GM13976 (cell line): Measurements from ENCODE around the gene RPS2.

Source experiments
- DNase-seq: peaks from one replicate; pipeline ENCODE4 v3.0.0; 2012; ENCODE audit warnings: low spot score
- in situ Hi-C: fragments of 300-500 bp; cut with MboI; formaldehyde crosslinking; loops from one replicate; pipeline ENCODE4 v1.12.0; 2022; ENCODE audit warnings: low sequenced_read_pairs, mixed read lengths, inconsistent platforms; ENCODE audit not compliant: unreplicated experiment
- TF ChIP-seq, protein P1 (sequence below): IDR thresholded peaks from 2 replicates; pipeline ENCODE4 v1.5.1; 2012; ENCODE audit warnings: borderline replicate concordance, mild to moderate bottlenecking; ENCODE audit not compliant: insufficient read depth; ENCODE audit errors: extremely low read depth, missing control alignments, control extremely low read depth

Gene RPS2

DNA sequence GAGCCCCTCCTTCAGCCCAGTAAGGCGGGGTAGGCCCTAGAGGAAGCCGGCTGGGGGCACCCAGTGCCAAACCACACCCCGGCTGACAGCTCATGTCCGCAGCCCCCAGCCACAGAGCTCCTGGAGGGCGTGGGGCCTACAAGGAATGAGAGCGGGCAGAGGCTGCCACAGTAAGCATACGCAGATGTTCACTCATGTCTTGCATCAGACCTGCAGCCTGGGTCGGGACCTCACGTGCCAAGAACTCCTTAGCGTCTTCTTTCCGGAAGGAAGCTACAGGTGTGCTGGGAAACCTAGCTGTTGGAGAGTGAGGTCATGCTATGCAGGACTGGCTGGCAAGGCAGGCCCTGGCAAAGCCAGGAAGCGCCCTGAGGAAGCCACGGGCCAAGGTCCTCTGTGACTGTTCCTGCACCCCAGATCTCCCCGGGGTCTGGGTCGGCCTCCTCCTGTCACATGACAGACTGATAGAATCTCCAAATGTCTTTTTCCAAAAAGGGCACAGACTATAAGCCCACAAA, 43.4 kb upstream of the RPS2 start:
- in situ Hi-C loops, result loop anchor here (25.0 kb wide), 1 partner anchor 479 kb away; the partner anchor contains the start of gene TBC1D24
- TF ChIP-seq, protein P1, sequence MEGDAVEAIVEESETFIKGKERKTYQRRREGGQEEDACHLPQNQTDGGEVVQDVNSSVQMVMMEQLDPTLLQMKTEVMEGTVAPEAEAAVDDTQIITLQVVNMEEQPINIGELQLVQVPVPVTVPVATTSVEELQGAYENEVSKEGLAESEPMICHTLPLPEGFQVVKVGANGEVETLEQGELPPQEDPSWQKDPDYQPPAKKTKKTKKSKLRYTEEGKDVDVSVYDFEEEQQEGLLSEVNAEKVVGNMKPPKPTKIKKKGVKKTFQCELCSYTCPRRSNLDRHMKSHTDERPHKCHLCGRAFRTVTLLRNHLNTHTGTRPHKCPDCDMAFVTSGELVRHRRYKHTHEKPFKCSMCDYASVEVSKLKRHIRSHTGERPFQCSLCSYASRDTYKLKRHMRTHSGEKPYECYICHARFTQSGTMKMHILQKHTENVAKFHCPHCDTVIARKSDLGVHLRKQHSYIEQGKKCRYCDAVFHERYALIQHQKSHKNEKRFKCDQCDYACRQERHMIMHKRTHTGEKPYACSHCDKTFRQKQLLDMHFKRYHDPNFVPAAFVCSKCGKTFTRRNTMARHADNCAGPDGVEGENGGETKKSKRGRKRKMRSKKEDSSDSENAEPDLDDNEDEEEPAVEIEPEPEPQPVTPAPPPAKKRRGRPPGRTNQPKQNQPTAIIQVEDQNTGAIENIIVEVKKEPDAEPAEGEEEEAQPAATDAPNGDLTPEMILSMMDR, result no peak
- DNase-seq, result no peak

DNA sequence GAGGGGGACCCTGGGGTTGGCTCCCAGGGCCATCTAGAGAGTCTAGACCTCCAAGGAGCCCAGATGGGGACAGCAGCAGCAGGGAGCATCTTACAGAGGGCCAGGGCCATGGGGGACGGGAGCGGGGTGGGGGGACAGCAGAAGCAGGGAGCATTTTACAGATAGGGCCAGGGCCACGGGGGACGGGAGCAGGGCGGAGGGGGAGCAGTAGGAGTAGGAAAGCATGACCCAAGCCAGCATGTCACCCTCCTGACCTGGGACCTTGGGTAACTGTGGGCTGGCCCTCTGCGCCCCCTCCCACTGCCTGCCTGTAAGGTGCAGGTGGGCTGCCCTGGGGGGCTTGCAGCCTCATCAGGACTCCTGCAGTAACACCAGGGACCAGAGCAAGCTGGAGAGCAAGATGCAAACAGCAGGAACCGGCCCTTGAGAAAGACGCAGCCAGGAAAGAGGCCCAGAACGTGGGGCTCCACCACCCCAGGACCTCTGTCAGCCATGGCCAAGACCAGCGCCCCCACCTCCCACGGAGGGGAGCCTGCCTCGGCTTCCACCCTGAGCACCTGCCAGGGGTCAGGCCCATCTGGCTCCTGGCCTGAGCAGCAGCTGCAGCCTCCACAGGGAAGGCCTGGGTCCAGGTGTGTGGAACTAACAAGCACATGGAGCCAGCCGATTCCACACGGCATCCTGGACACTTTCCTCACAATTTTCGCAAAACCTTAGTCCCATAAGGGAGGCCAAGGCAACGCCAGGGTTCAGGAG, 42.6 kb upstream of the RPS2 start:
- in situ Hi-C loops, result loop anchor here (25.0 kb wide), 1 partner anchor 480 kb away; the partner anchor contains the start of gene TBC1D24
- TF ChIP-seq, protein P1, result no peak
- DNase-seq, result no peak

- in situ Hi-C loops, result loop anchor here (25.0 kb wide), 1 partner anchor 481 kb away; the partner anchor contains the start of gene TBC1D24
- DNase-seq, result no peak
- TF ChIP-seq, protein P1, result no peak
Observed at GRCh38 chr16:2006317-2006716, 41.7 kb upstream of the RPS2 start.

DNA sequence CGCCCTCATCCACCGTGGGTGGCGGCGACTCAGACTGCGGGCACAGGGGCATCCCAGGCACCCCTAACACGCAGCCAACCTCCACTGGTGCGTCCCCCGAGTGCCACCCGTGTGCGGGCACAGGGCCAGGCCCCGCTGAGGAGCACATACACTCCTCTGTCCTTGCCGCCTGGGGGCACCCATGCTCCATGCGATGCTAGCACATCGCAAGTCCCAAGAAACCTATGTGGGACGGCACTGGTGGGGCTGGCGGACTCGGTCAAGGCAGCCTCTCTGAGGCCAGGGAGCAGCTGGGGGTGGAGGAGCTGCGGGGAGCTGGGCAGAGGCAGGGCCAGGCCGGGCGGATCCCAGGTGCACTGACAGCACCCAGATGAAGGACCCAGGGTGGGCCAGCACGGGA, 41.0 kb upstream of the RPS2 start:
- in situ Hi-C loops, result loop anchor here (25.0 kb wide), 1 partner anchor 482 kb away; the partner anchor contains the start of gene TBC1D24
- TF ChIP-seq, protein P1, result peak; percentile 8
- no peak for DNase-seq

GRCh38 chr16:2004795-2005517, 40.3 kb upstream of the RPS2 start:
- TF ChIP-seq, protein P1, result no peak
- in situ Hi-C loops, result loop anchor here (25.0 kb wide), 1 partner anchor 482 kb away; the partner anchor contains the start of gene TBC1D24
- no peak for DNase-seq
